ENCODE measurements around the gene GPR141.

The GPR141 gene

GRCh38 chr7:37781156-37781555 is 97.6 kb downstream of the GPR141 start:
- no peak for DNase-seq (ENCODE audit: low read depth in 1 of 2, low spot score in 1 of 2)

- no peak for DNase-seq (ENCODE audit: low read depth in 1 of 2, low spot score in 1 of 2)
Measured at GRCh38 chr7:37782166-37782565, 98.6 kb downstream of the GPR141 start.

- no peak for DNase-seq (ENCODE audit: low read depth in 1 of 2, low spot score in 1 of 2)
Measured at GRCh38 chr7:37784015-37784414, 100.4 kb downstream of the GPR141 start.

GRCh38 chr7:37786741-37787569 is 103.4 kb downstream of the GPR141 start:
- no peak for DNase-seq (ENCODE audit: low read depth in 1 of 2, low spot score in 1 of 2)

Measured in activated CD4-positive, alpha-beta T cell treated with anti-CD3 and anti-CD28 coated beads, Interleukin-2, amount 50 U/mL, for 24 hours (primary cell).